ENCODE data around the gene ZNF219. TPM values are rescaled to one million over a fixed set of nuclear protein-coding genes. Genes with fewer than 3 reads are reported as not detected.
A peak's percentile ranks its signal among the peaks of the same experiment; 100 is the strongest.

ZNF219 gene
- total and polyA plus RNA-seq, 2 of the 13 experiments (the other 11 are each of a cell fraction or from before 2014, with no cell fraction given), result 34.5 to 36.6 TPM

GRCh38 chr14:21098076-21098891, at the start of gene ZNF219 (continued):
- no peak for TF ChIP-seq ZNF12 (CRISPR knock-in tag; IDR thresholded peaks at IDR 0.05)
- TF ChIP-seq ZNF570 (CRISPR knock-in tag; IDR thresholded peaks at IDR 0.05; ENCODE audit: borderline replicate concordance), result no peak
- no peak for TF ChIP-seq RCOR2 (CRISPR knock-in tag; IDR thresholded peaks at IDR 0.05)
- no peak for TF ChIP-seq ZNF354B (CRISPR knock-in tag; IDR thresholded peaks at IDR 0.05)
- TF ChIP-seq TFE3 (CRISPR knock-in tag; IDR thresholded peaks at IDR 0.05), result no peak
- no peak for TF ChIP-seq ZSCAN30 (CRISPR knock-in tag; IDR thresholded peaks at IDR 0.05)
- 0 out of 2 replicates have a peak, but pooled peaks have one; percentile 59 for TF ChIP-seq ZBTB10 (CRISPR knock-in tag; IDR thresholded peaks at IDR 0.05; ENCODE audit: borderline replicate concordance)
- no peak for TF ChIP-seq SSRP1 (CRISPR knock-in tag; IDR thresholded peaks at IDR 0.05)
- TF ChIP-seq ZNF275 (CRISPR knock-in tag; IDR thresholded peaks at IDR 0.05; ENCODE audit: borderline replicate concordance), result no peak
- TF ChIP-seq KDM3A (CRISPR knock-in tag; IDR thresholded peaks at IDR 0.05; ENCODE audit: low read depth), result no peak
- TF ChIP-seq ZNF652 (CRISPR knock-in tag; IDR thresholded peaks at IDR 0.05; ENCODE audit: borderline replicate concordance, low read depth), result no peak
- no peak for TF ChIP-seq ZNF362 (CRISPR knock-in tag; IDR thresholded peaks at IDR 0.05; ENCODE audit: borderline replicate concordance)
- TF ChIP-seq ZNF235 (CRISPR knock-in tag; IDR thresholded peaks at IDR 0.05; ENCODE audit: borderline replicate concordance), result no peak
- peak; percentile 63; the same call in 1 of the 2 replicates for TF ChIP-seq ZNF580 (CRISPR knock-in tag; IDR thresholded peaks at IDR 0.05; ENCODE audit: borderline replicate concordance, low read depth)
- no peak for TF ChIP-seq ZNF367 (CRISPR knock-in tag; IDR thresholded peaks at IDR 0.05; ENCODE audit: borderline replicate concordance)
- TF ChIP-seq TEAD2 (CRISPR knock-in tag; IDR thresholded peaks at IDR 0.05), result no peak
- no peak; the same call in 1 of the 2 replicates for TF ChIP-seq KMT2B (CRISPR knock-in tag; IDR thresholded peaks at IDR 0.05)
- TF ChIP-seq SRSF4 (IDR thresholded peaks at IDR 0.05; ENCODE audit: low read depth, low read length, poor library complexity, severe bottlenecking), result no peak
- TF ChIP-seq ZNF143 (CRISPR knock-in tag; IDR thresholded peaks at IDR 0.05), result no peak
- TF ChIP-seq E2F2 (CRISPR knock-in tag; IDR thresholded peaks at IDR 0.05; ENCODE audit: borderline replicate concordance), result no peak
- no peak for TF ChIP-seq SOX6 (IDR thresholded peaks at IDR 0.05)
- no peak for TF ChIP-seq SOX6 (CRISPR knock-in tag; IDR thresholded peaks at IDR 0.05)

Measured in HepG2 (cell line).